Endothelial cell of umbilical vein (primary cell): ENCODE data around the gene USP49. TPM values are rescaled to one million over a fixed set of nuclear protein-coding genes. Genes with fewer than 3 reads are reported as not detected.

ENCODE experiments used
- BruUV-seq: library from RNA; stranded (reverse); fragments of 400-500 nt; replicated peaks from 2 replicates; lab custom pipeline; 2021; lab: Mats Ljungman, UMichigan
- CTCF ChIA-PET: fragments of 300-600, 350-600 bp; sonication (Branson Sonifier 250); formaldehyde crosslinking; loops from one replicate; lab custom pipeline; 2021; ENCODE audit warnings: antibody characterized with exemption, inconsistent platforms; lab: Charles Lee
- POLR2A ChIA-PET: fragments of 300-600, 350-600 bp; sonication (Branson Sonifier 250); formaldehyde crosslinking; loops from one replicate; lab custom pipeline; 2021; ENCODE audit warnings: antibody characterized with exemption, inconsistent platforms; lab: Charles Lee
- DNase-seq: peaks from one replicate; pipeline ENCODE4 v3.0.0-alpha.2; 2011; ENCODE audit warnings: low read depth, low spot score
- FAIRE-seq: peaks from 2 replicates; lab custom pipeline; 2011; peaks lifted over from hg19 to GRCh38; lab: Jason Lieb, UNC
- H2AFZ ChIP-seq: 2 replicates; pipeline ENCODE4 v1.6.0; 2012; ENCODE audit warnings: low read depth, low read length, control low read depth, inconsistent platforms
- H3K27ac ChIP-seq: 2 replicates; pipeline ENCODE4 v1.5.1; 2011; ENCODE audit warnings: low read depth, mild to moderate bottlenecking, control low read depth, low read length, moderate library complexity; ENCODE audit not compliant: insufficient read depth
- H3K27me3 ChIP-seq, 2 experiments: 2 replicates each; pipeline versions ENCODE4 v1.6.0 to v1.6.1; 2011; ENCODE audit warnings: low read length in 2 of 2, mixed read lengths in 1 of 2; ENCODE audit not compliant: control insufficient read depth in 2 of 2, insufficient read depth in 2 of 2
- H3K36me3 ChIP-seq, 2 experiments: 2 replicates in 1 of 2; 3 replicates in 1 of 2; pipeline ENCODE4 v1.5.1; 2011; ENCODE audit warnings: low read length in 2 of 2, mild to moderate bottlenecking in 1 of 2, moderate library complexity in 1 of 2; ENCODE audit not compliant: control insufficient read depth in 2 of 2, insufficient read depth in 2 of 2; ENCODE audit errors: extremely low read depth in 1 of 2
- H3K4me1 ChIP-seq: 3 replicates; pipeline ENCODE4 v1.5.1; 2011; ENCODE audit warnings: mild to moderate bottlenecking, low read length; ENCODE audit not compliant: control insufficient read depth, insufficient read depth; ENCODE audit errors: extremely low read depth
- H3K4me2 ChIP-seq: 2 replicates; pipeline ENCODE4 v1.6.1; 2011; ENCODE audit warnings: low read length, control low read depth, mixed read lengths; ENCODE audit not compliant: insufficient read depth
- H3K4me3 ChIP-seq, 3 experiments: fragments of 200-600 bp in 1 of 3; sonication (generic), shearing (Covaris generic) in 1 of 3; replicated peaks in 1 of 3; 2 replicates each; pipeline ENCODE4 v1.5.1; 2011 to 2016; ENCODE audit warnings: control low read depth in 3 of 3, low read length in 3 of 3, mild to moderate bottlenecking in 2 of 3, inconsistent platforms in 1 of 3, low read depth in 1 of 3, moderate library complexity in 1 of 3; ENCODE audit not compliant: insufficient read depth in 1 of 3
- H3K79me2 ChIP-seq: 2 replicates; pipeline ENCODE4 v1.6.0; 2012; ENCODE audit warnings: low read length, inconsistent platforms; ENCODE audit not compliant: control insufficient read depth, insufficient read depth
- H3K9ac ChIP-seq: replicated peaks from 2 replicates; pipeline ENCODE3; 2011; ENCODE audit warnings: low read length, control low read depth; ENCODE audit not compliant: insufficient read depth; ENCODE audit errors: extremely low read depth
- H3K9me1 ChIP-seq: replicated peaks from 3 replicates; pipeline ENCODE4 v1.6.0; 2011; ENCODE audit warnings: mild to moderate bottlenecking, low read length; ENCODE audit not compliant: control insufficient read depth, insufficient read depth; ENCODE audit errors: extremely low read depth
- H3K9me3 ChIP-seq: replicated peaks from 2 replicates; pipeline ENCODE4 v1.5.1; 2012; ENCODE audit warnings: low read length, inconsistent platforms; ENCODE audit not compliant: control insufficient read depth, insufficient read depth
- H4K20me1 ChIP-seq: replicated peaks from 2 replicates; pipeline ENCODE3; 2011; ENCODE audit warnings: mild to moderate bottlenecking, low read length; ENCODE audit not compliant: control insufficient read depth, insufficient read depth; ENCODE audit errors: extremely low read depth
- CTCF ChIP-seq, 2 donors: IDR thresholded peaks; 1 replicate in 1 of 2; 2 replicates in 1 of 2; pipeline ENCODE4 v1.5.1; 2011; ENCODE audit warnings: low read length in 2 of 2, mild to moderate bottlenecking in 2 of 2, moderate library complexity in 2 of 2, control low read depth in 1 of 2, inconsistent platforms in 1 of 2, low read depth in 1 of 2; ENCODE audit not compliant: insufficient read depth in 1 of 2; ENCODE audit errors: extremely low read depth in 1 of 2
- EZH2 ChIP-seq: IDR thresholded peaks from 2 replicates; pipeline ENCODE4 v1.6.1; 2012; ENCODE audit warnings: borderline replicate concordance, low read depth, mild to moderate bottlenecking, moderate library complexity, low read length, inconsistent platforms; ENCODE audit not compliant: severe bottlenecking
- FOS ChIP-seq: IDR thresholded peaks from 2 replicates; pipeline ENCODE4 v1.6.1; 2011; ENCODE audit warnings: mild to moderate bottlenecking, low read length, moderate library complexity, borderline replicate concordance; ENCODE audit not compliant: insufficient read depth
- GATA2 ChIP-seq: IDR thresholded peaks from 2 replicates; pipeline ENCODE4 v1.7.0; 2011; ENCODE audit warnings: low read depth, mild to moderate bottlenecking, moderate library complexity, mixed read lengths, low read length; ENCODE audit not compliant: insufficient read length, insufficient read depth
- JUN ChIP-seq: IDR thresholded peaks from 2 replicates; pipeline ENCODE4 v1.6.1; 2011; ENCODE audit warnings: borderline replicate concordance, low read depth; ENCODE audit not compliant: insufficient read length, insufficient read depth
- MAX ChIP-seq: IDR thresholded peaks from 2 replicates; pipeline ENCODE4 v1.6.1; 2011; ENCODE audit not compliant: insufficient read depth, insufficient read length
- MYC ChIP-seq: IDR thresholded peaks from one replicate; pipeline ENCODE4 v1.6.1; 2011; ENCODE audit warnings: mild to moderate bottlenecking, low read depth, low read length
- POLR2A ChIP-seq: IDR thresholded peaks from 2 replicates; pipeline ENCODE4 v1.6.1; 2012; ENCODE audit warnings: low read depth, mild to moderate bottlenecking, control low read depth, low read length
- POLR2AphosphoS5 ChIP-seq: IDR thresholded peaks from 2 replicates; pipeline ENCODE4 v1.6.1; 2012; ENCODE audit warnings: low read depth, mild to moderate bottlenecking, control low read depth, low read length, moderate library complexity; ENCODE audit not compliant: insufficient read depth
- dilution Hi-C: fragments of 300-500 bp; cut with MboI; formaldehyde crosslinking; loops from one replicate; pipeline ENCODE4 v1.15.0; 2019; ENCODE audit warnings: low sequenced_read_pairs; ENCODE audit not compliant: extremely low pct_ligation_motif_present
- intact Hi-C: fragments of 100-400 bp; cut with micrococcal nuclease; formaldehyde crosslinking; loops from one replicate; pipeline ENCODE4 v1.10.0; 2022
- polyA plus RNA-seq, 4 experiments: library from polyadenylated mRNA; depleted of rRNA in 3 of 4; stranded (reverse) in 3 of 4; unstranded in 1 of 4; fragments of >200 nt; gene quantifications; 2 replicates each; pipeline versions ENCODE4 v1.2.1 to v1.2.3, GENCODE V29; 2011 to 2012; ENCODE audit warnings: missing spikeins in 1 of 4
- total RNA-seq: library from RNA; stranded (reverse); gene quantifications from 2 replicates; pipeline ENCODE4 v1.2.3, GENCODE V29; 2021

The USP49 gene
- total and polyA plus RNA-seq, 2 donors (not counting 3 experiments of a cell fraction or from before 2014, with no cell fraction given): 2.4 to 4.1 TPM

- TF ChIP-seq POLR2AphosphoS5 (no peak), JUN (no peak), FOS (no peak), GATA2 (no peak)
- Histone ChIP-seq H3K9ac (no peak overlapping the region), H3K4me3 (no peak overlapping the region), H2AFZ (no peak overlapping the region), H3K36me3 (no peaks in the 10 kb centered on the region), H3K9me1 (no peaks in the 10 kb centered on the region), H3K9me3 (no peaks in the 10 kb centered on the region), H3K4me1 (no peaks in the 10 kb centered on the region), H3K27me3 (peaks cover 6 to 7% of the 10 kb centered on the region in 2 experiments), H3K27ac (no peak overlapping the region), H3K79me2 (no peaks in the 10 kb centered on the region), H4K20me1 (no peaks in the 10 kb centered on the region), H3K4me2 (no peak overlapping the region)
- intact Hi-C loops: no loop called here
- dilution Hi-C loops: no loop called here
- no TSS peak for BruUV-seq
- ChIA-PET CTCF (no interaction called here), POLR2A (interaction anchor here (0.6 kb wide), 1 partner anchor 16 kb away, joined by 8 read pairs; no protein-coding TSS in a partner anchor)
- FAIRE-seq (no peak), DNase-seq (no peak)
These were observed 144.8 kb downstream of the USP49 start for GRCh38 chr6:41750374-41750773.

- peaks cover under 1 to 3% of the 10 kb centered on the region in 2 experiments for H3K27me3 ChIP-seq
- H3K79me2 ChIP-seq: no peaks in the 10 kb centered on the region
- H3K9me3 ChIP-seq: no peaks in the 10 kb centered on the region
- H3K4me2 ChIP-seq: no peak overlapping the region
- FAIRE-seq (no peak), DNase-seq (no peak)
- BruUV-seq: no TSS peak
- no peaks in the 10 kb centered on the region for H3K4me1 ChIP-seq
- H3K27ac ChIP-seq: no peak overlapping the region
- H3K36me3 ChIP-seq: no peaks in the 10 kb centered on the region
- H2AFZ ChIP-seq: no peak overlapping the region
- CTCF ChIA-PET: interaction anchor here (1.0 kb wide), 1 partner anchor 31 kb away, joined by 3 read pairs; the partner anchor contains the start of gene FRS3
- H3K9me1 ChIP-seq: no peaks in the 10 kb centered on the region
- POLR2A ChIA-PET: no interaction called here
- intact Hi-C loops: no loop called here
- H3K9ac ChIP-seq: no peak overlapping the region
- no peak for TF ChIP-seq POLR2A
- no peak for TF ChIP-seq MYC
- no peak for TF ChIP-seq MAX
- TF ChIP-seq CTCF (IDR thresholded peaks at IDR 0.05; ENCODE audit: extremely low read depth in 1 of 2, insufficient read depth in 1 of 2, low read depth in 1 of 2, low read length in 2 of 2): no peak
- TF ChIP-seq POLR2AphosphoS5: no peak
- TF ChIP-seq GATA2: no peak
- no peak for TF ChIP-seq FOS
- TF ChIP-seq EZH2: no peak
- no peak for TF ChIP-seq JUN
- H4K20me1 ChIP-seq: no peaks in the 10 kb centered on the region
- dilution Hi-C loops: no loop called here
- no peak overlapping the region for H3K4me3 ChIP-seq
These were observed 146.6 kb downstream of the USP49 start for GRCh38 chr6:41748542-41748941.
